HG03064 (cell line): ENCODE results near the gene ADK.

Experiments used
- ATAC-seq: cut with Tn5 transposase; IDR thresholded peaks from one replicate; pipeline ENCODE4 v1.9.1; 2021; ENCODE audit warnings: low read depth; ENCODE audit not compliant: unreplicated experiment

Gene ADK

GRCh38 chr10:74640134-74640921 lies 489.3 kb downstream of the ADK start:
- no peak for ATAC-seq

- no peak for ATAC-seq
Observed at GRCh38 chr10:74641659-74642058, 490.6 kb downstream of the ADK start.

GRCh38 chr10:74642901-74643595 lies 492.0 kb downstream of the ADK start:
- ATAC-seq, result no peak

GRCh38 chr10:74643596-74643975 lies 492.6 kb downstream of the ADK start:
- no peak for ATAC-seq

- ATAC-seq, result no peak
Observed at GRCh38 chr10:74644738-74645137, 493.7 kb downstream of the ADK start.

- ATAC-seq, result no peak
Observed at GRCh38 chr10:74645692-74646091, 494.7 kb downstream of the ADK start.

GRCh38 chr10:74650613-74651012 lies 499.6 kb downstream of the ADK start:
- no peak for ATAC-seq

- ATAC-seq, result no peak
Observed at GRCh38 chr10:74651565-74651964, 500.5 kb downstream of the ADK start.

GRCh38 chr10:74652664-74653063 lies 501.6 kb downstream of the ADK start:
- no peak for ATAC-seq

GRCh38 chr10:74658511-74658910 lies 507.5 kb downstream of the ADK start:
- no peak for ATAC-seq

- ATAC-seq, result no peak
Observed at GRCh38 chr10:74662635-74663034, 511.6 kb downstream of the ADK start.

- ATAC-seq, result no peak
Observed at GRCh38 chr10:74669210-74669609, 518.2 kb downstream of the ADK start.

GRCh38 chr10:74671716-74672115 lies 520.7 kb downstream of the ADK start:
- ATAC-seq, result no peak

- ATAC-seq, result no peak
Observed at GRCh38 chr10:74672430-74673165, 521.6 kb downstream of the ADK start.

- no peak for ATAC-seq
Observed at GRCh38 chr10:74674927-74675326, 523.9 kb downstream of the ADK start.

- no peak for ATAC-seq
Observed at GRCh38 chr10:74675484-74675883, 524.5 kb downstream of the ADK start.

- peak; percentile 62 for ATAC-seq
Observed at GRCh38 chr10:74677951-74678350, 526.9 kb downstream of the ADK start.

GRCh38 chr10:74681917-74682627 lies 531.1 kb downstream of the ADK start:
- no peak for ATAC-seq

- ATAC-seq, result no peak
Observed at GRCh38 chr10:74683067-74683466, 532.0 kb downstream of the ADK start.

GRCh38 chr10:74683621-74684364 lies 532.8 kb downstream of the ADK start:
- ATAC-seq, result no peak
